ENCODE measurements around the gene GPX4. TPM values are rescaled to one million over a fixed set of nuclear protein-coding genes. Genes with fewer than 3 reads are reported as not detected.

GPX4 gene
- total and polyA plus RNA-seq, 2 donors (not counting 3 experiments of a cell fraction or from before 2014, with no cell fraction given) = 469 to 1,136 TPM

DNA sequence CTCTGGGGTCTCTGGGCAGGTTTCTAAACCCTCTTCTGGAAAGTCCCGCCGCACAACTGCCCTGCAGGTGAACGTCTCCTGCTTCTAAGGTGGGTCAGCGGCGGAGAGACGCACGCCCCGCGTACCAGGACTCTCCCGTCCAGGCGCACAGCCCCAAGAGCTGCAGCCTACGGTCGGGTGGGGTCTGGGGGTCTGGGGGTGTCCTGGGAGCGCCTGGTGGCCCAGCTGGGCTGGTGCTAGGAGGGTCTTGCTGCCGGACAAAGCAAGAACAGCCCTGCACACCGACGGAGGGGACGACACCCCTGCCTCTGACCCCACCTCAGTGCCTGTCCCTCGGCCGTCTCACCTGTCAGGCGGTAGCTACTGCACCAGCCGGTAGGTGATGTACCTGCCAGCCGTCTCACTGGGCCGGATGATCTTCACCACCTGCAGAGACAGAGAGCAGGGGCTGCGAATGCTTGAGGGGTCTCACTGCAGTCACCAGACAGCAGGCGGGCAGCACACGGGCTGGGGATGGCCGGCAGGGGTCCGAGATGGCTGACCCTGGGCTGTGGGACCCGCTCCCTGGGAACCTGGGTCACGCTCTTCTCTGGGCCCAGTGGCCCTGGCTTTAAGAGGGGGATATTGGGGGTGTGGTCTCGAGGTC is 14.5 kb upstream of the GPX4 start:
- Histone ChIP-seq H4K20me1 (replicated peaks; ENCODE audit: control insufficient read depth, extremely low read depth, insufficient read depth, low read length) (no peaks in the 10 kb centered on the region), H3K79me2 (ENCODE audit: control insufficient read depth, insufficient read depth, low read length) (peaks cover 13% of the 10 kb centered on the region), H2AFZ (ENCODE audit: low read depth, low read length) (no peak overlapping the region), H3K4me3 (replicated peaks in 1 of 3; ENCODE audit: insufficient read depth in 1 of 3, low read depth in 1 of 3, low read length in 3 of 3) (no peak overlapping the region), H3K27me3 (ENCODE audit: control insufficient read depth in 2 of 2, insufficient read depth in 2 of 2, low read length in 2 of 2) (no peaks in the 10 kb centered on the region), H3K9me3 (replicated peaks; ENCODE audit: control insufficient read depth, insufficient read depth, low read length) (no peaks in the 10 kb centered on the region), H3K4me1 (ENCODE audit: control insufficient read depth, extremely low read depth, insufficient read depth, low read length) (peaks cover 8% of the 10 kb centered on the region), H3K4me2 (ENCODE audit: insufficient read depth, low read length) (no peak overlapping the region), H3K27ac (ENCODE audit: insufficient read depth, low read depth, low read length) (no peak overlapping the region), H3K9ac (replicated peaks; ENCODE audit: extremely low read depth, insufficient read depth, low read length) (no peak overlapping the region), H3K36me3 (ENCODE audit: control insufficient read depth in 2 of 2, extremely low read depth in 1 of 2, insufficient read depth in 2 of 2, low read length in 2 of 2) (peaks cover 9 to 26% of the 10 kb centered on the region in 2 experiments), H3K9me1 (replicated peaks; ENCODE audit: control insufficient read depth, extremely low read depth, insufficient read depth, low read length) (no peaks in the 10 kb centered on the region)
- no TSS peak for BruUV-seq (replicated peaks)
- TF ChIP-seq POLR2AphosphoS5 (IDR thresholded peaks at IDR 0.05; ENCODE audit: insufficient read depth, low read depth, low read length) (no peak), FOS (IDR thresholded peaks at IDR 0.05; ENCODE audit: borderline replicate concordance, insufficient read depth, low read length) (no peak), JUN (IDR thresholded peaks at IDR 0.05; ENCODE audit: borderline replicate concordance, insufficient read depth, insufficient read length, low read depth) (no peak), GATA2 (IDR thresholded peaks at IDR 0.05; ENCODE audit: insufficient read depth, insufficient read length, low read depth, low read length) (no peak), MYC (IDR thresholded peaks at IDR 0.05; ENCODE audit: low read depth, low read length) (no peak), POLR2A (IDR thresholded peaks at IDR 0.05; ENCODE audit: low read depth, low read length) (no peak), EZH2 (IDR thresholded peaks at IDR 0.05; ENCODE audit: borderline replicate concordance, low read depth, low read length, severe bottlenecking) (no peak)
- TF ChIP-seq, protein P1, sequence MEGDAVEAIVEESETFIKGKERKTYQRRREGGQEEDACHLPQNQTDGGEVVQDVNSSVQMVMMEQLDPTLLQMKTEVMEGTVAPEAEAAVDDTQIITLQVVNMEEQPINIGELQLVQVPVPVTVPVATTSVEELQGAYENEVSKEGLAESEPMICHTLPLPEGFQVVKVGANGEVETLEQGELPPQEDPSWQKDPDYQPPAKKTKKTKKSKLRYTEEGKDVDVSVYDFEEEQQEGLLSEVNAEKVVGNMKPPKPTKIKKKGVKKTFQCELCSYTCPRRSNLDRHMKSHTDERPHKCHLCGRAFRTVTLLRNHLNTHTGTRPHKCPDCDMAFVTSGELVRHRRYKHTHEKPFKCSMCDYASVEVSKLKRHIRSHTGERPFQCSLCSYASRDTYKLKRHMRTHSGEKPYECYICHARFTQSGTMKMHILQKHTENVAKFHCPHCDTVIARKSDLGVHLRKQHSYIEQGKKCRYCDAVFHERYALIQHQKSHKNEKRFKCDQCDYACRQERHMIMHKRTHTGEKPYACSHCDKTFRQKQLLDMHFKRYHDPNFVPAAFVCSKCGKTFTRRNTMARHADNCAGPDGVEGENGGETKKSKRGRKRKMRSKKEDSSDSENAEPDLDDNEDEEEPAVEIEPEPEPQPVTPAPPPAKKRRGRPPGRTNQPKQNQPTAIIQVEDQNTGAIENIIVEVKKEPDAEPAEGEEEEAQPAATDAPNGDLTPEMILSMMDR (IDR thresholded peaks at IDR 0.05; ENCODE audit: extremely low read depth in 1 of 2, insufficient read depth in 1 of 2, low read depth in 1 of 2, low read length in 2 of 2) = no peak
- TF ChIP-seq, protein P2, sequence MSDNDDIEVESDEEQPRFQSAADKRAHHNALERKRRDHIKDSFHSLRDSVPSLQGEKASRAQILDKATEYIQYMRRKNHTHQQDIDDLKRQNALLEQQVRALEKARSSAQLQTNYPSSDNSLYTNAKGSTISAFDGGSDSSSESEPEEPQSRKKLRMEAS (IDR thresholded peaks at IDR 0.05; ENCODE audit: insufficient read depth, insufficient read length) = no peak
- ChIA-PET POLR2A (no interaction called here), CTCF (no interaction called here)
- no peak for FAIRE-seq
- DNase-seq (ENCODE audit: low read depth, low spot score) = no peak
- dilution Hi-C loops (cut with MboI; ENCODE audit: extremely low pct_ligation_motif_present, low sequenced_read_pairs) (no loop called here), intact Hi-C loops (cut with micrococcal nuclease) (no loop called here)

Measured in endothelial cell of umbilical vein (primary cell).